Aorta (tissue), 5 donors: ENCODE measurements around the gene SLC50A1. TPM values are rescaled to one million over a fixed set of nuclear protein-coding genes. Genes with fewer than 3 reads are reported as not detected.
"Not testable (repeated sequence)": the region's sequence is repeated elsewhere in the genome, so short reads cannot be mapped to it uniquely, and the experiment has no call there.

Experiments
- ATAC-seq: fragments of 200-7000 bp; cut with Tn5 transposase; one replicate; pipeline ENCODE4 v1.9.1; 2022; ENCODE audit warnings: moderate library complexity; ENCODE audit not compliant: low FRiP score
- DNase-seq, 2 donors: peaks; one replicate each; pipeline ENCODE4 v3.0.0-alpha.2; 2020
- H3K27ac ChIP-seq, 2 donors: one replicate each; pipeline ENCODE4 v1.5.1; 2013; ENCODE audit warnings: low read length in 2 of 2, mild to moderate bottlenecking in 2 of 2, moderate library complexity in 2 of 2, control low read depth in 1 of 2, inconsistent platforms in 1 of 2, low read depth in 1 of 2
- H3K27me3 ChIP-seq, 2 donors: one replicate each; pipeline ENCODE4 v1.6.1; 2013; ENCODE audit warnings: control low read depth in 1 of 2, low read length in 1 of 2, mild to moderate bottlenecking in 1 of 2, moderate library complexity in 1 of 2; ENCODE audit not compliant: insufficient read depth in 2 of 2, control insufficient read depth in 1 of 2
- H3K36me3 ChIP-seq, 2 donors: one replicate each; pipeline ENCODE4 v1.6.1; 2013; ENCODE audit warnings: control low read depth in 1 of 2, low read length in 1 of 2, mild to moderate bottlenecking in 1 of 2; ENCODE audit not compliant: insufficient read depth in 2 of 2, control insufficient read depth in 1 of 2
- H3K4me1 ChIP-seq, 2 donors: one replicate each; pipeline ENCODE4 v1.6.1; 2013; ENCODE audit warnings: low read length in 2 of 2, control low read depth in 1 of 2, mild to moderate bottlenecking in 1 of 2, moderate library complexity in 1 of 2; ENCODE audit not compliant: insufficient read depth in 2 of 2, control insufficient read depth in 1 of 2
- H3K4me3 ChIP-seq, 2 donors: one replicate each; pipeline ENCODE4 v1.5.1; 2013; ENCODE audit warnings: low read length in 2 of 2, control low read depth in 1 of 2, mild to moderate bottlenecking in 1 of 2
- H3K9me3 ChIP-seq: one replicate; pipeline ENCODE4 v1.6.1; 2013; ENCODE audit warnings: mild to moderate bottlenecking, low read length; ENCODE audit not compliant: control insufficient read depth
- WGBS, 2 donors: extraction: QIAGEN DNeasy Blood & Tissue Kit; methylation state at CpG; one replicate each; pipeline ENCODE4 v1.1.7; 2013; 5-methylcytosine and 5-hydroxymethylcytosine counted together
- intact Hi-C, 2 donors: fragments of 100-400 bp; cut with DNase I; formaldehyde crosslinking; loops; one replicate each; pipeline versions ENCODE4 v1.14.2 to v1.15.0; 2022
- polyA plus RNA-seq, 2 donors: library from polyadenylated mRNA; stranded (reverse); fragments of 200-250 nt; gene quantifications; one replicate each; pipeline ENCODE4 v1.2.3, GENCODE V29; 2013
- total RNA-seq, 2 donors: library from RNA; stranded (reverse); fragmentation: NEBNext Ultra II Directional; extraction: Animal tissue kit (Norgen Biotek cat#: 25700); gene quantifications; one replicate each; pipeline ENCODE4 v1.2.1, GENCODE V29; 2021
- donor health status: healthy with polysubstance abuse.
- donor health status: Bipolar disorder and iron deficiency.
- donor health status: DM: no; HTN: no; CAD: no.
- donor health status: DM: no; HTN: no; CAD: no.
- donor health status: DM: yes; HTN: yes; CAD: no.

The SLC50A1 gene
- total and polyA plus RNA-seq, 4 donors: 19.8 to 28.2 (median 24.7) TPM

GRCh38 chr1:155162631-155163030 lies 27.0 kb downstream of the SLC50A1 start:
- DNase-seq, intact Hi-C loops, H3K4me3 ChIP-seq, H3K4me1 ChIP-seq, H3K27ac ChIP-seq, H3K9me3 ChIP-seq, ATAC-seq, H3K36me3 ChIP-seq, H3K27me3 ChIP-seq: not testable (repeated sequence)
- 95 to 100% methylated on average over 6 of the region's 6 CpGs for WGBS, 2 donors

DNA sequence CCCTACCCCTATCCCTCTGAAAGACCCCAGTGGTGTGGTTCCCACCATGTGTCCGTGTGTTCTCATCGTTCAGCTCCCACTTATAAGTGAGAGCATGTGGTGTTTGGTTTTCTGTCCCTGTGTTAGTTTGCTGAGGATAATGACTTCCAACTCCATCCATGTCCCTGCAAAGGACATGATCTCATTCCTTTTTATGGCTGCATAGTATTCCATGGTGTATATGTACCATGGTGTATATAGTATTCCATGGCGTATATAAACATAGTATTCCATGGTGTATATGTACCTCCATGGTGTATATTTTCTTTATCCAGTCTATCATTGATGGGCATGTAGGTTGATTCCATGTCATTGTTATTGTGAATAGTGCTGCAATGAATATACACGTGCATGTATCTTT lies 28.1 kb downstream of the SLC50A1 start:
- 94 to 98% methylated on average over 4 of the region's 4 CpGs for WGBS, 2 donors
- H3K4me3 ChIP-seq, H3K9me3 ChIP-seq, DNase-seq, H3K27ac ChIP-seq, H3K4me1 ChIP-seq, H3K27me3 ChIP-seq, ATAC-seq, intact Hi-C loops, H3K36me3 ChIP-seq: not testable (repeated sequence)

DNA sequence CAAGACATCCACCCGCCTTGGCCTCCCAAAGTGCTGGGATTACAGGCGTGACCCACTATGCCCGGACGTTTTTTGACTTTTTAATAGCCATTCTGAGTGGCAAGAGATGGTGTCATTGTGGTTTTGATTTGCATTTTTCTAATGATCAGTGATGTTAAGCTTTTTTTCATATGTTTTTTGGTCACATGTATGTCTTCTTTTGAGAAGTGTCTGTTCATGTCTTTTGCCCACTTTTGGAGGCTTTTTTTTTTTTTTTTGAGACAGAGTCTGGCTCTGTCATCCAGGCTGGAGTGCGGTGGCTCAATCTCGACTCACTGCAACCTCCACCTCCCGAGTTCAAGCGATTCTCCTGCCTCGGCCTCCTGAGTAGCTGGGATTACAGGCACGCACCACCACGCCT lies 29.0 kb downstream of the SLC50A1 start:
- H3K36me3 ChIP-seq, H3K27ac ChIP-seq, H3K9me3 ChIP-seq, ATAC-seq, H3K27me3 ChIP-seq, intact Hi-C loops, H3K4me1 ChIP-seq, H3K4me3 ChIP-seq: not testable (repeated sequence)
- peak in 1 of 2 donors; percentile 5 for DNase-seq
- 94 to 98% methylated on average over 11 of the region's 11 CpGs for WGBS, 2 donors

DNA sequence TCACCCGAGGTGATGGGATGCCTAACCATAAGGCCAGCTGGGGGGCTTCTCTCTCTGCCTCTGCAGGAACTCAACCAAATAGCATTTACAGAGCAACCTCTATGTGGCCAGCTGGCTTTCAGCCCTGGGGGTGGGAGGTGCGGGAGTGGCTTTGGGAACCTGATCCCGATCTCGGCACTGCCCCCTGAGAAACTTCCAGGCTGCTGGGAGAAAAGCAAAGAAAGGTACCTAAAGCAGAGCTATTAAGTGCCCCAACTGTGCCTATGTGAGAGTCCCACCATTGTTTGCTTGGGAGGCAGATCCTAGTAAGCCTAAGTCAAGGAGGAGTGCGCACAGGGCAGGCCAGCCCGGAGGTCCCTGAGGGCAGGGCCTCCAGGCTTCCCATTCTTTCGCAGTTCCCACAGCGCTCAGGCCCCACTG lies 30.4 kb downstream of the SLC50A1 start:
- Histone ChIP-seq H3K4me1 (no peaks in the 10 kb centered on the region), H3K9me3 (no peaks in the 10 kb centered on the region), H3K4me3 (no peak overlapping the region), H3K27me3 (no peaks in the 10 kb centered on the region), H3K36me3 (peaks cover 0 to 3% of the 10 kb centered on the region in 2 donors), H3K27ac (no peak overlapping the region)
- intact Hi-C loops: loop anchor here in 1 of 2 donors (2.0 kb wide), 1 partner anchor 73 kb away; no protein-coding TSS in a partner anchor
- 65 to 78% methylated on average over 8 of the region's 8 CpGs for WGBS, 2 donors
- ATAC-seq (no peak), DNase-seq (peak in 1 of 2 donors; percentile 52)

DNA sequence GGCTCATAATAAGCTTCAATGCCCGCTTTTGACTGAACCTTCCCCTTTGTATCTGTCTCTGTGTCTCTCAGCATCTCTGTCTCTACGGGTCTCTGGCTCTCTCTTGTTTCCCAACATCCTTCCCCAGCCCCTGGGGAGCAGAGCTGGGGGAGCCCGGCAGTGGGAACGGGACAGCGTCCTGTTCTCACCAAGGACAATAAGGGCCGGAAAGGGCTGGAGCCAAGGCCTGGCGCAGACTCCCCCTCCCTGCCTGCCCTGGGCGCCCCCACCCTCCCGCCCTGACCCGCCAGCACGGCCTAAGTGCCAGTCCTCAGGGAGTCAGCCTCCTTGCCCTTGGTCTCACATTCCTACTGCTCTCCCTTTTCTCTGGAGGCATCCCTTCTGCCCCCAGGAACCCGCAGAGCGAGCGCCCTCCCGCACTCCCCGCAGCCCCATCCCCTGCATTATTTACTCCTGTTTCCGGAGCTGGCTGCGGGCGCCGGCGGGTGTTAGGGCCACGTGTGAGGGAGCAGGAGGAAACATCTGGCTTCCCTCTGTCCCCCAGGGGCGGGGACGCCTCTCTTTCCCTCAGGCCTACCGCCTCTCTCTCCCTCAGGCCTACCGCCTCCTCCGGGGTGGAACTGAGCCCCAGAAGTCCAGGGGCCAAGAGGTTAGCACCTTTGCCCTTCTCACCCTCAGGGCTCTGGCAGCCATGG lies 31.0 kb downstream of the SLC50A1 start:
- intact Hi-C loops: loop anchor here in 1 of 2 donors (2.0 kb wide), 1 partner anchor 74 kb away; no protein-coding TSS in a partner anchor
- no peaks in the 10 kb centered on the region for H3K4me1 ChIP-seq
- 14 to 33% methylated on average over 20 to 27 of the region's 27 CpGs for WGBS, 2 donors

DNA sequence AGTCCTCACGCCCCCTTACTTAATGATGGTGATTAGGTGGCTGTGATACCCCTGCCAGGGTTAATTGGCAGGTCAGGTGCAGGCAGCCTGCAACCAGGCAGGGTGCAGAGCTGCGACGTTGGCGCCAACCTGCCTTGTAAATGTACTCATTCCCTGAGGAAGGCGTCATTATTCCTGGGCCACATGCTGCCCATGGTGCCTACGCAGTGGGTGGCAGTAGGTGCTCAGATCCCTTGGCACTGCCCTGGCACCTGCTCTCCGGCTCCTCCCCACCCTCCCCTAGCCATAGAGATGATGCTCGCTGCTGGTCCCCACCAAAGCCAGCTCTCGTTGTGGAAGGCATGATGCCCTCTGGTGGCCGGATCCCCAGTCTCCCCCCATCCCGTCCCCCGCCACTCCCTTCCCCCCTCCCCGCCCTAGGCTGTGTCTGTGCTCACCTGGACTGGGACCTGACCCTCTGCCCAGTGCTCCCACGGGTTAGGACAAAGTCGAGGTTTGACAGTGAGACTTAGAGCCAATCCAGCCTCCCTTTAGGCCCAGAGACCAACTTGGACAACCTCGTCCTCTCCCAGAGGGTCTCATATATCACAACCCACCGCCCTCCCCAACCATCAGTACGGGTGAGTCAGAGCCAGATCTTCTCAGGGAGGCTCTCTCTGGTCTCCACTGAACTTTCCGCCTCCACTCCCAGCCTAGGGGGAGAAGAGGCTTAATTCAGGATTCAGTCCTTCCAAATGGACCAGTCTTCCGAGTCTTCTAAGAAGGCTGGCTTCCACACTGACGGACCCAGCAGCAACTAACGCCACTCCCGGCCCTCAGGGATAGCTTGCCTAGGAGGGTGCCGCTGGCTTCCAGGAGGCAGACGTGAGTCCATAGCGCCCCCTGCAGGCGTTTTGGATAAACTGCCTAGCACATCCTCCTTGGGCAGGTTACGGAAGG lies 31.8 kb downstream of the SLC50A1 start:
- H3K4me3 ChIP-seq: no peak overlapping the region
- ATAC-seq: peak; percentile 89
- no peak overlapping the region for H3K27ac ChIP-seq
- peak; percentile 92 to 96 for DNase-seq
- WGBS, 2 donors: 8 to 10% methylated on average over 24 to 28 of the region's 28 CpGs
- H3K4me1 ChIP-seq: no peaks in the 10 kb centered on the region
- intact Hi-C loops: loop anchor here (1.0 to 2.0 kb wide), 2 partner anchors 75 to 76 kb away; no protein-coding TSS in a partner anchor
- peaks cover 0 to 3% of the 10 kb centered on the region in 2 donors for H3K36me3 ChIP-seq
- H3K27me3 ChIP-seq: no peaks in the 10 kb centered on the region
- H3K9me3 ChIP-seq: no peaks in the 10 kb centered on the region

More for the DNA sequence above, 31.0 kb downstream of the SLC50A1 start:
- no peaks in the 10 kb centered on the region for H3K27me3 ChIP-seq
- no peak overlapping the region for H3K27ac ChIP-seq
- ATAC-seq (peak; percentile 63), DNase-seq (peak in 1 of 2 donors; percentile 79)
- no peak overlapping the region for H3K4me3 ChIP-seq
- H3K36me3 ChIP-seq: peaks cover 0 to 3% of the 10 kb centered on the region in 2 donors
- H3K9me3 ChIP-seq: no peaks in the 10 kb centered on the region

- ATAC-seq: not testable (repeated sequence)
Observed at GRCh38 chr1:155168105-155168445, 32.4 kb downstream of the SLC50A1 start.

GRCh38 chr1:155168456-155169210 lies 33.0 kb downstream of the SLC50A1 start:
- DNase-seq: peak in 1 of 2 donors; percentile 43

More at GRCh38 chr1:155168105-155168445, 32.4 kb downstream of the SLC50A1 start:
- H3K4me1 ChIP-seq, H3K27me3 ChIP-seq, H3K27ac ChIP-seq, H3K36me3 ChIP-seq, DNase-seq, H3K9me3 ChIP-seq, H3K4me3 ChIP-seq: not testable (repeated sequence)
- intact Hi-C loops: loop anchor here in 1 of 2 donors (1.0 kb wide), 1 partner anchor 77 kb away; no protein-coding TSS in a partner anchor
- 45 to 49% methylated on average over 4 of the region's 4 CpGs for WGBS, 2 donors

More at GRCh38 chr1:155168456-155169210, 33.0 kb downstream of the SLC50A1 start:
- no peak for ATAC-seq
- H3K27ac ChIP-seq: no peak overlapping the region
- H3K36me3 ChIP-seq: peaks cover 0 to 3% of the 10 kb centered on the region in 2 donors
- WGBS, 2 donors: 73 to 81% methylated on average over 10 of the region's 10 CpGs
- intact Hi-C loops: loop anchor here in 1 of 2 donors (1.0 kb wide), 1 partner anchor 77 kb away; no protein-coding TSS in a partner anchor
- H3K9me3 ChIP-seq: no peaks in the 10 kb centered on the region
- no peak overlapping the region for H3K4me3 ChIP-seq
- no peaks in the 10 kb centered on the region for H3K4me1 ChIP-seq
- H3K27me3 ChIP-seq: no peaks in the 10 kb centered on the region
